Heart left ventricle (tissue), 16 donors: Measurements from ENCODE around the gene DHX8. TPM values are rescaled to one million over a fixed set of nuclear protein-coding genes. Genes with fewer than 3 reads are reported as not detected.

ENCODE experiments used
- ATAC-seq, 4 donors: fragments of 200-7000 bp; cut with Tn5 transposase; one replicate each; pipeline ENCODE4 v1.9.1; 2020 to 2022; ENCODE audit warnings: moderate library complexity in 4 of 4, mild to moderate bottlenecking in 3 of 4, moderate number of reproducible peaks in 1 of 4
- DNase-seq, 5 donors: peaks; one replicate each; pipeline ENCODE4 v3.0.0-alpha.2; 2020
- H3K27ac ChIP-seq, 12 donors: fragments of 200-600 bp; sonication (generic) in 4 of 12; one replicate each; pipeline versions ENCODE4 v1.5.0 to v1.8.0; 2016 to 2022; ENCODE audit warnings: mild to moderate bottlenecking in 2 of 12
- H3K27me3 ChIP-seq, 9 donors: fragments of 200-600 bp; sonication (generic) in 2 of 9; one replicate each; pipeline versions ENCODE4 v1.5.1 to v1.8.0; 2016 to 2022; ENCODE audit warnings: mild to moderate bottlenecking in 3 of 9
- H3K36me3 ChIP-seq, 9 donors: fragments of 200-600 bp; sonication (generic) in 2 of 9; one replicate each; pipeline versions ENCODE4 v1.5.0 to v1.8.0; 2018 to 2022; ENCODE audit warnings: mild to moderate bottlenecking in 2 of 9
- H3K4me1 ChIP-seq, 12 donors: fragments of 200-600 bp; sonication (generic) in 4 of 12; one replicate each; pipeline versions ENCODE4 v1.5.0 to v1.8.0; 2016 to 2022; ENCODE audit warnings: mild to moderate bottlenecking in 3 of 12
- H3K4me3 ChIP-seq, 12 donors: fragments of 200-600 bp; sonication (generic) in 4 of 12; one replicate each; pipeline versions ENCODE4 v1.5.0 to v1.8.0; 2017 to 2022; ENCODE audit warnings: mild to moderate bottlenecking in 9 of 12, moderate library complexity in 4 of 12
- H3K9me3 ChIP-seq, 12 donors: fragments of 200-600 bp; sonication (generic) in 4 of 12; one replicate each; pipeline versions ENCODE4 v1.5.0 to v1.8.0; 2016 to 2022; ENCODE audit warnings: mild to moderate bottlenecking in 1 of 12
- POLR2A ChIP-seq, 2 donors: fragments of 450-650 bp; IDR thresholded peaks; one replicate each; pipeline ENCODE4 v1.6.1; 2017; ENCODE audit warnings: antibody characterized with exemption in 2 of 2, mild to moderate bottlenecking in 2 of 2, moderate library complexity in 2 of 2
- WGBS, 4 donors: extraction: QIAGEN DNeasy Blood & Tissue Kit in 2 of 4; methylation state at CpG; one replicate each; pipeline versions ENCODE4 v1.1.5 to v1.1.7; 2013 to 2018; 5-methylcytosine and 5-hydroxymethylcytosine counted together
- intact Hi-C, 10 donors: fragments of 100-400 bp; cut with DNase I; formaldehyde crosslinking; loops; one replicate each; pipeline versions ENCODE4 v1.11.1 to v1.14.2; 2022
- polyA plus RNA-seq, 2 donors: library from polyadenylated mRNA; stranded (reverse); fragments of 200-250 nt; gene quantifications; one replicate each; pipeline ENCODE4 v1.2.3, GENCODE V29; 2013
- total RNA-seq, 9 donors: library from RNA; depleted of rRNA in 2 of 9; stranded (reverse); fragments of >200 nt in 2 of 9; fragmentation: NEBNext Ultra II Directional in 3 of 9; extraction: Animal tissue kit (Norgen Biotek cat#: 25700) in 3 of 9; gene quantifications; one replicate each; pipeline versions ENCODE4 v1.1.0 to v1.2.4, GENCODE V29; 2016 to 2023
- TF ChIP-seq, protein P1 (sequence below), 12 donors: fragments of 200-600 bp; sonication (generic) in 4 of 12; IDR thresholded peaks; one replicate each; pipeline versions ENCODE4 v1.5.0 to v1.8.0; 2018 to 2022; ENCODE audit warnings: antibody characterized with exemption in 12 of 12, mild to moderate bottlenecking in 5 of 12
- donor health status: ischemic (EF 13 %, LVEDD 7.1; RV severe dilation, severe dysfunction).
- donor health status: healthy with polysubstance abuse.
- donor health status: DM: no; HTN: yes; CAD: no.
- donor health status: DM: no; HTN: no; CAD: no.
- donor health status: ischemic (EF 25% LVEDD 6.9; RV normal size, moderate dysfunction).
- donor health status: ischemic (EF 25% LVEDD 5.7; RV mildly dilated, moderate dysfunction).
- donor health status: healthy.
- donor health status: DM: yes; HTN: yes; CAD: no.
- donor health status: ischemic (EF 35%, LVEDD 5.7; RV mildly dilated, moderate dysfunction).
- donor health status: nonischemic (EF 11% LVEDD 7.7; RV severe dilation, severe dysfunction).
- donor health status: DM: yes; HTN: yes; CAD: no.
- donor health status: PGD.
- donor health status: ischemic (EF 29% LVEDD 5.4; RV normal size, mild dysfunction).
- donor health status: nonischemic (EF 23%, LVEDD 6.1; RV moderate dilation, normal function).

Gene DHX8
- total and polyA plus RNA-seq, 11 donors: 13.4 to 41.0 (median 28.1) TPM

DNA sequence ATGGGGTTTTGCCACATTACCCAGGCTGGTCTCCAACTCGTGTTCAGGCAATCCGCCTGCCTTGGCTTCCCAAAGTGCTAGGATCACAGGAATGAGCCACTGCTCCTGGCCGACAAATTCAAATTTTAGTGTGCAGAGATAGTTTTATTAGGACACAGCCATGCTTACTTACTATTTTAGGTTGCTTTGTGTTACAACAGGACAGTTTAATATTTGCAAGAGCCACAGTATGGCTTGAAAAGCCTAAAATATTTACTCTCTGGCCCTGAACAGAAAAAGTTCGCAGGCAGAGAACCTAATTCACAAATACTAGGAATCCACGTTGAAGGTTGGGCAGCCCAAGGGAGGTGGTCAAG is 75.0 kb downstream of the DHX8 start:
- Histone ChIP-seq H3K27ac (no peak overlapping the region), H3K36me3 (no peaks in the 10 kb centered on the region), H3K4me1 (peaks cover 0 to 20% (median 8%) of the 10 kb centered on the region in 12 donors), H3K9me3 (no peaks in the 10 kb centered on the region), H3K4me3 (no peak overlapping the region), H3K27me3 (peaks cover 0 to 20% (median 0%) of the 10 kb centered on the region in 9 donors)
- intact Hi-C loops: loop anchor here in 1 of 10 donors (5.0 kb wide), 1 partner anchor 41 kb away; no protein-coding TSS in a partner anchor
- no peak for DNase-seq
- no peak for ATAC-seq
- WGBS, 4 donors: 83 to 94% (median 94%) methylated on average over 5 of the region's 5 CpGs
- TF ChIP-seq, protein P1, sequence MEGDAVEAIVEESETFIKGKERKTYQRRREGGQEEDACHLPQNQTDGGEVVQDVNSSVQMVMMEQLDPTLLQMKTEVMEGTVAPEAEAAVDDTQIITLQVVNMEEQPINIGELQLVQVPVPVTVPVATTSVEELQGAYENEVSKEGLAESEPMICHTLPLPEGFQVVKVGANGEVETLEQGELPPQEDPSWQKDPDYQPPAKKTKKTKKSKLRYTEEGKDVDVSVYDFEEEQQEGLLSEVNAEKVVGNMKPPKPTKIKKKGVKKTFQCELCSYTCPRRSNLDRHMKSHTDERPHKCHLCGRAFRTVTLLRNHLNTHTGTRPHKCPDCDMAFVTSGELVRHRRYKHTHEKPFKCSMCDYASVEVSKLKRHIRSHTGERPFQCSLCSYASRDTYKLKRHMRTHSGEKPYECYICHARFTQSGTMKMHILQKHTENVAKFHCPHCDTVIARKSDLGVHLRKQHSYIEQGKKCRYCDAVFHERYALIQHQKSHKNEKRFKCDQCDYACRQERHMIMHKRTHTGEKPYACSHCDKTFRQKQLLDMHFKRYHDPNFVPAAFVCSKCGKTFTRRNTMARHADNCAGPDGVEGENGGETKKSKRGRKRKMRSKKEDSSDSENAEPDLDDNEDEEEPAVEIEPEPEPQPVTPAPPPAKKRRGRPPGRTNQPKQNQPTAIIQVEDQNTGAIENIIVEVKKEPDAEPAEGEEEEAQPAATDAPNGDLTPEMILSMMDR (IDR thresholded peaks at IDR 0.05): no peak
- no peak for TF ChIP-seq POLR2A (IDR thresholded peaks at IDR 0.05)

DNA sequence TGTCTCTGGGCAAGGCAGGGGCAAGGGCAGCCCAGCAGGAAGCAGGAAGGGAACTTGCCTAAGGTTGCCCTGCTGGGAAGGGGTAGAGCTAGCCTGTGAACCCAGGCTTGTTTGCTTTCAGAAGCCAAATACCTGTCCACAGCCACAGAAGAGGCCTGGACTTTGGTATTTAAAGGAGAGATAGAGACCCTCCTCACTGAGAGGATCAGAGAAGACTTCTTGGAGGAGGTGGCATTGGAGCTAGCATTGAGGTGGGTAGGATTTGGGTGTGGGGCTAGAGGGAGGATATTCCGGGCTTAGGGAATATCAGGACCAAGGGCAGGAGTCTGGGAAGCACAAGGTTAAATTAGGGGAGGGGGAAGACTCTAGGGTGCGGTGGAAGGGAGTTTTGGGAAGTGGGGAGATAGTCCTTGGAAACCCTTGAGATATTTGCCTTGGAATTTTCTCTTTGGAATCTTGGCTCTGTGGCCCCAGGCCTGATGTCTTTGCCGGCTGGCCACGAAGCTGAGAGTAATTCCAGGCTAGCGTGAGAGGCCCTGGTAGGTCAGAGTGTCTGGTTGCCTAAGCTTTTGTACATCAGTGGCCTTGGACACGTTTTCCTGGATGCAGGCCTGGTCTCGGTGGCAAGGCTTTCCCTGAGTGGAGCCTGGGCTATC is 75.5 kb downstream of the DHX8 start:
- TF ChIP-seq, protein P1 (IDR thresholded peaks at IDR 0.05): no peak
- no peak for TF ChIP-seq POLR2A (IDR thresholded peaks at IDR 0.05)
- H3K4me1 ChIP-seq: peaks cover 0 to 20% (median 8%) of the 10 kb centered on the region in 12 donors
- H3K27me3 ChIP-seq: peaks cover 0 to 18% (median 0%) of the 10 kb centered on the region in 9 donors
- peak in 3 of 4 donors; percentile 20 to 59 (median 50) for ATAC-seq
- no peak for DNase-seq
- WGBS, 4 donors: 42 to 86% (median 74%) methylated on average over 5 to 7 of the region's 7 CpGs
- peak overlapping the region in 1 of 12 donors; percentile 42 for H3K27ac ChIP-seq
- no peaks in the 10 kb centered on the region for H3K36me3 ChIP-seq
- H3K9me3 ChIP-seq: no peaks in the 10 kb centered on the region
- no peak overlapping the region for H3K4me3 ChIP-seq
- intact Hi-C loops: loop anchor here in 1 of 10 donors (5.0 kb wide), 1 partner anchor 42 kb away; no protein-coding TSS in a partner anchor

DNA sequence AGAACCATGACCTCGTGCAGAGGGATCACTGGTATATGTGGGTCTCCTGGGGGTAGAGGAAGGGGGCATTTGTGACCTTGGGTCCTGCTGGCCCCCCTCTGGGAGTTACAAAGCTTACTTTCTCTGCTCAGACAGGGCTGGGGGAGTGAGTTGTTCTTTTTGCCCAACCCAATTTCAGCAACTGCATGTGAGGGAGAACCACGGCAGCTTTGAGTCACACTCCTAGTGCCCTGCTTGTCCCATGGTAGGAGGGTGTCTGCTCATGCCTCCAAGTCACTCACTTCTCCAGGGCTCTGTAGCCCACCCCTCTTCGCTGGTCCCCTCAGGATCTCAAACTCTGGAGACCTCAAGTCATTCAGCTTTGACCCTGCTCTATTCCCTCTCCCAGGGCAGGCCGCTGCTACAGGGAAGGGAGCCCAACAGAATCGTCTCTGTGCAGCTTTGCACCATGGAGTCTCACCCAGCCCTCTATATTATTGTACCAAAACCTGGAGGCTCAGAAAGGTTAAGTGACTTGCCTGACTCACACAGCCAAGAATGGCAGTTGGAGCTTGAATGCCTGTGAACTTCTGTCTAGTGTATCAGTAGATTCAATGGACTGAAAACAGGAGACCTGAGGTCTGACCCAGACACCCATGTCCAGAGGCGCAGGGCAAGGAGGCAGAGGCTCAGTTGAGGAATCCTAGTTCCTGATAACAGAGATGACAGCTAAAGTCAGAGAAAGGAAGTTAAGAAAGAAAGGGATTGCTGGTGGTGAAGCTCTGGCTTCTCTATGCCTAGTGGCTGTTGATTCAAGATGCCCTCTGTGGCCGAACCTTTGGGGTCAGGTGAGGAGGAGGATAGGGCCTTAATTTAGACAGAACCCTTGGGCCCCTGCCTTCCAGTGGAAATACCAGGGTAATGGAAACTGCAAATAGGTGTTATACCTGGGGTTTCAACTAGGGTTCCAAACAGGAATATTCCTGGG is 77.0 kb downstream of the DHX8 start:
- Histone ChIP-seq H3K27me3 (peaks cover 0 to 18% (median 0%) of the 10 kb centered on the region in 9 donors), H3K4me3 (no peak overlapping the region), H3K4me1 (peaks cover 0 to 20% (median 8%) of the 10 kb centered on the region in 12 donors), H3K9me3 (no peaks in the 10 kb centered on the region), H3K27ac (no peak overlapping the region), H3K36me3 (no peaks in the 10 kb centered on the region)
- intact Hi-C loops: loop anchor here in 2 of 10 donors (5.0 kb wide), 1 partner anchor 38 kb away; no protein-coding TSS in a partner anchor
- ATAC-seq: no peak
- WGBS, 4 donors: 86 to 92% (median 92%) methylated on average over 6 to 7 of the region's 7 CpGs
- DNase-seq: no peak
- TF ChIP-seq, protein P1 (IDR thresholded peaks at IDR 0.05): no peak
- TF ChIP-seq POLR2A (IDR thresholded peaks at IDR 0.05): no peak
